T1000 (cell line): ENCODE measurements around the gene SPDYE5.

ENCODE experiments used
- DNase-seq: peaks from one replicate; lab custom pipeline; 2025; ENCODE audit warnings: mixed read lengths; lab: John Stamatoyannopoulos, UW

SPDYE5 gene

GRCh38 chr7:75536940-75537538, 44.9 kb downstream of the SPDYE5 start:
- DNase-seq: no peak

GRCh38 chr7:75537731-75538130, 45.6 kb downstream of the SPDYE5 start:
- DNase-seq: no peak

GRCh38 chr7:75546237-75547015, 54.3 kb downstream of the SPDYE5 start:
- no peak for DNase-seq
